T follicular helper cell (primary cell): ENCODE measurements around the gene UST.
"Not testable (repeated sequence)": the region's sequence is repeated elsewhere in the genome, so short reads cannot be mapped to it uniquely, and the experiment has no call there.

ENCODE experiments used
- DNase-seq: peaks from one replicate; pipeline ENCODE4 v3.0.0-alpha.2; 2020; ENCODE audit warnings: low read depth

Gene UST

DNA sequence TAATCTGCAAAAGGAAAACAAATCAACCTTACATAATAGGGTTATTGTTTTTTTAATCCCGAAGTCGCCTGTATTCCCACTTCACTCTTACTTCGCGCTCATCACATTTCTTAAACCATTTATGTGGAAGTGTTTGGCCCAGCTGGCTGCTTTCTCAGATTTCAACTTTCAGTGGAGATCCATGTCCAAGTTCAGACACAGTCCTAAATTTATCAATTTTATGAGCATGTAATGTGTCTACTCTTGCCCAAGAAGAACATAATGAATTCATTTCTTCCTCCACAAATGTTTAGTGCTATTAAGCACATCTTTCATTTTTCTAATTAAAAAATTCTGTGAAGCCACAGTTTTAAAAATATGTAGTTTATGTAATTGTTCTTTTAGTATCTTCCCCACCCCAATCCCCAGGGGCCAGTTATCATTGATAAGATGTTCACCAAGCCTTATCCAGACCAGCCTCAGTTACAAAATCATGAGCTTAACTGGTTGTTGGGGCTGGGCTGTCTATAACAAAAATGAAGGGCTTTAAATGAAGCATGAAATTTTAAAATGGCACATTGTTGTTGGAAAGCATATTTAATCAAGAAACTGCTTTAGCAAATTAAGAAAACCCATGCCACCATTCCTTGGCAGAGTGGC lies 151.7 kb downstream of the UST start:
- DNase-seq = no peak

DNA sequence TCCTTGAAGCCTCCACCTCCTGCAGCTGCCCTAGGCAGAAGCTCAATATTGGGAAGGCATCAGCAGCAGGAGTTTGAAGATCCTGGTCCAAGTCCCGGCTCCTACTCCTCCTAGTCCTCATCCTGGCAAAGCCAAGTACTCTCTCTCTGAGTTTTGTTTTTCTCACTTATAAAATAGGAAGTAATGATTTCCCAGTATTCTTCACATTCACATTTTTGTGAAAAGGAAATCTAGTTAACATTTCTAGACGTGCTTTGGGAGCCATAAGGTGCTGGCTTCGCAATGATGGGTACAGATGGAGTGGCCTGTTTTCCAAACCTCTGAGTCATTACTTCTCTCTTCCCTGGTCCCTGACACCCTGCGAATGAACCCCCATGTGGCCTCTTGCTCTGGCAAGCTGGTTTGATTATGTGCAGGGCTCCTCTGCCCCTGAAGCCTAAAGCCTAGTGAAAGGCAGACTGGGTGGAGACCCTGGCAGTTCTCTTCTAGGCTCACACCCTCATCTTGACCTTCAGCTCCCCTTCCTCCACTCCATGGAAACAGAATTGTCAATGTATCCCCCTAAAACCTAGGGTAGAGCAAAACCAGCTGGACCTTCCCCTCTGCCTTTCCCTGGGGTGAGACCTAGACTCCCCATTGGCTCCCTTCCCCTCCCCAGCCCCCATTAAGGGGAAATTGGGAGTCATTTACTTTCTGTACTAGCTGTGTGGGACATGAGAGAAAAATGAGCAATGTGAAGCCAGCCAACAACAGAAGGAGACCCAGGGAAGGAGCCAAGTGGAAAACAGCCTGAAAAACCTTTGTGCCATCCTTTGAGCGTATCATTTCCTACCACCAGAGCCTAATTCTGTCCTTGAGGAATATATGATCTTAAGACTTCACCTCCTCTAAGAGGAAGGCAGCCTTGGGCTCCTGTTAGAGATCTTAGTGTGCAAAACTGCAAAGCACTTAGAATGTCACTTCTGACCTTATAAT lies 158.4 kb downstream of the UST start:
- DNase-seq = no peak

DNA sequence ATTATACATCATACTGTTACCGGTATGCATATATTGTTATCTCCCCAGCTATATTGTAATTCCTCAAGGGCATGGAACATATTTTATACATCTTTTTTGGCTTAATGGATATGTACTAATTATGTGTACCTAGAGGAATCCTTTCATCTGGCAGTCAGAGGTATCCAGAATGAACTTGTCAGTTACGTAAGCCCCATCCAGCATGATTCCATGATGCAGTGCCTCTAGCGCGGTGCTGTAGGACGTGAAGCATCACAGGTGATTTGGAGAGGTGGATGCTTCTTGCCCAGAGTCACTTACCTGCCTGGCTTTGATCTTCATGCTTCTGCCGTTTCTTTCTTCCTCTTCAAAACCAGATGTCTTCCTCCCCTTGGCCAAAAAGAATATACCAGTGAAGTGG lies 159.1 kb downstream of the UST start:
- DNase-seq = no peak

DNA sequence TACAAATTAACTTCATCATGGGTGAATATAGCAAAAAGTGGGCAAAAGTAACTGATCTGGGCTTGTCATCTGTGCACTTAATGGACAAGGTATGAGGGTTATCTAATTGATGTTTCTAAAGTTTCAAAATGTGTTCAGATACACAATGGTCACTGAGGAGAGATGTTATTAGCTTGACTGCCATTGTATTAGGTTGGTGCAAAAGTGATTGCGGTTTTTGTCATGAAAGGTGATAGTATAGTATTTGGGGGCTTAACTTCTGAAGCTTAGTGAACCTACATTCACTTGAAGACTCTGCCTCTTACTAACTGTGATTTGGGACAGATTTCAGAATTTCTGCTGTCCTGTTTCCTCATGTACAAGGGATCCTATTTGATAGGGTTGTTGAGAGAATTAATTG lies 159.6 kb downstream of the UST start:
- no peak for DNase-seq

DNA sequence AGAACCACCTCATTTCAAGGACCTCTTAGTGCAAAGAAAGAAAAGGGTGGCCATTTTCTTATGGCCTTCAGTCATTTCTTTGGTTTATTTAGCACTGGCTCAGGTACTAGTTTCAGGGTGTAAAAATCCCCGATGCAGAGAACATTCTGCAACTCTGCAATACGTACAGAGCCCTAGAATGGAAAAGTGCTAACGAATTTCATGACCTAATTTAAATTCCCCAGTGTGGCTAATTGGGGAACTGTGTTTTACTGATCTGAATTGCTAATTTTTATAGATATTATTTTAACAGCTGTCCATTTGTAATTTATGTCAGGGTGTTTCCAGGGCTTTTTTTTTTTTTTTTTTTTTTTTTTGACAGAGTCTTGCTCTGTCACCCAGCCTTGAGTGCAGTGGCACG lies 160.7 kb downstream of the UST start:
- DNase-seq = no peak

DNA sequence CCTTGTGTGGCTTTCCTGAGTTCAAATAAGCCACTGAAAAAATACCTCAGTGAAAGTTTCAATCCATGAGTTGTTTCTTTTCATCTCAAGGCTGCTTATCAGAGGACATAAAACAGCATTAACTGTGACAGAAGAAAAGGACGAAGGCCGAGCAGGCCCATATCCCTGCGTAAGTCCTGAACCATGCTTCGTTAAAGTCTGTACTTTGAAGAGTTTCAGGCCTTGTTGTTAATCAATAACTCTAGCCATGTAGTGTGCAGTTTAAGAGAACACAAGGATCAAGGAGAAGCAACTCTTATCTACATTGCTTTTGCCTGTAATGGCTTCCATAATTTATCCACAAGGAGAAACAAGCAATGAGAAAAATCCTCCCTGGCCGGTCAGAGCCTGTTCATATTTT lies 165.4 kb downstream of the UST start:
- DNase-seq = no peak

DNA sequence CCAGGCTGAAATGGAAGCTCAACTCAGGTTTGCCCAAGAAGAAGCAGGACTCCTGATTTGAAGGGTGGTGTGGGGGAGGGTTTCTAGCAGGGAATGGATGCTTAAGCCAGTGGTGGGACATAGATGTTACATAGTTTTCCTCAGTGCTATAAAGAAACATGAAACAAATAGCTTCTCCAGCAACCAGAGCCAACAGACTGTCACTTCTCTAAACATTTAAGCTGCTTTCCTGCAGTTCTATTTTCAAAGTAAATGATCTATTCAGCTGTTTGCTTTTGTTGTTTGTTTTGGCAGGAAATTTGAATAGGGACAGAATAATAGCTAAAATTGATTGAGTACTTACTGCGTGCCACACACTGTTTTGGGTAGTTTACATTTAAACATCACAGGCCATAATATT lies 169.0 kb downstream of the UST start:
- no peak for DNase-seq

DNA sequence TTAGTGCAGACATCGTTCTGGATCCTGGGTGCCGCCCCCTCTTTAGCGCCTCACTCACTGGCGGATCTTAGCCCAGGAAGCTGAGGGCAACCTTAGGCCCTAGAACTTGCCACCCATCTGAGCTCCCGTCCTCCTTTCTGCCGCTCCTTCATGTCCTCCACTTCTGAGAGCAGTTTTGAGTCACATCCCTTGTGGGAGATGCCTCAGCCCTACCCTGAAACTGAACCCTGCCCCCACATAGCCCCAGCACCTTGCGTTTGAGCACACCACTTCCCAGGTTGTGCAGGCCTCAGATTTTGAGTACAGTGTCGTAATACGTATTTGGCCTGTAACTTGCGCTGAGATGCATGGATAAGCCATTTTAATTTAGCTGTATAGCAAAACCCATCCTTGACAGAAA lies 169.7 kb downstream of the UST start:
- DNase-seq = not testable (repeated sequence)

DNA sequence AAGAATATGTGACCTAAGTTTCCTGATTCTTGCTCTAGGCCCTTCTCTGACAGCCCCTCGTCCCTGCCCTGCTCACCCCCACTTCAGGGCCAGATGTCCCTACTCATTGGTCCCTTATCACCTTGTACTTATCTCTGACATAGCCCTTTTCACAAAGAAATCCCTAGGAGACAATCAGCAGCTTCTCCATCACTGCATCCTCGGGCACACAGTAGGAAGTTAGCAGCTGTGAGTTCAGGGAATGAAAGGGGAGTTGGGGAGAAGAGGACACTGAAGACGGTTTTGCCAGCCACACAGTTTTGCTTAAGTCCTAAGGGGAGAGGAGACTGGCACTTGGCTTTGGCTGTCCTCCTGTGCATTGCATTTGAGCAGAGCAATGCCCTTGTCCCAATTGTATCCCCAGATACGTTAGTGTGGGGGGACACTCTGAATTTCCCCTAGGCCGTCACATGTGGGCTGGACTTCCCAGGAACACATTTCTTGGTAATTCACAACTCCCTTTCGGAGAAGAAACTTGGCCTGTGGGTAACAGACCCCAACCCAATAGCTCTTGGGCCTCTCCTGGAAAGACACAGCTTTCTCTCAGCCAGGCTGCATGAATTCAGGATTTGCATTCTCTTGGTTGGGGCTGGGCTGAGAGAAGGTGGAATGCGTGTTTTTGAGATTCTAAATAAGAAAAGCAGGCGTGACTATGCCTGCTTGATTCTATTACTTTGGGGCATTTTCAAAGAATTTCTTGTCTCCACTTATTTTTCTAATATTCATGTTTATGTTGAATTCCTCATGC lies 177.6 kb downstream of the UST start:
- no peak for DNase-seq

DNA sequence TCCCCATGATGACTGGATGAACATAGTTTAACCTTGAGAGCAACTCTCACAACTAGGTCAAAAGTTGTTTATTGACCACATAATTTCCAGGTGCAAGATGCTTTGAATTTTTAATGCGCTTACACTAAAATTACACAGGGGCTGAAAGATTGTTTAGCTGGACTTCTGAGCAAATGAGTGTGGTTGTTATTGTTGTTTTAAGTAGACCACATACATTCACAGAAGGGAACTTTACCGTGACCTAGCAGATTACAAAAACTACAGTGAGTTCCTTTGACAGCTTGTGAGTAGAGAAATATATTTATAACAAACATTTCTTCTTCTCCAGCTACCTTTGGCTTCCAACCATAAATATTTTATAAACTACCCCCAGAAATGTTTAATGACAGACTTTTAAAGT lies 178.9 kb downstream of the UST start:
- no peak for DNase-seq

DNA sequence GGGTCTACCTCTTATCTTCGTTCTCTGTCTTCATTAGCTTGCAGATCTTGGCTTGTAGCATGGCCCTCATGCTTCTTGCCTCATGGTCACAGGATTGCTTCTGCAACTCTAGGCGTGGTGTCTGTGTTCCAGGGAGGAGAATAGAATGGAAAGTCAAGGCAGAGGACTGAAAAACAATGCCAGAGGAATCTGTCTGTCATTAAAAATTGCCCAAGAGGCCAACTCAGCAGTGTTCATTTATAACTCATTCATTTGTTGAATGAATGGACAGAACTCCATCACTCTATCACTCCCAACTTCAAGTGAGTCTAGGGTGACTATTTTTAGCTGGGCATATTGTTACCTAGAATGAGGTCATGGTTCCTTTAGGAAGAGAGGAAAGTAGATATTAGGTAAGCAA lies 179.6 kb downstream of the UST start:
- DNase-seq = no peak

DNA sequence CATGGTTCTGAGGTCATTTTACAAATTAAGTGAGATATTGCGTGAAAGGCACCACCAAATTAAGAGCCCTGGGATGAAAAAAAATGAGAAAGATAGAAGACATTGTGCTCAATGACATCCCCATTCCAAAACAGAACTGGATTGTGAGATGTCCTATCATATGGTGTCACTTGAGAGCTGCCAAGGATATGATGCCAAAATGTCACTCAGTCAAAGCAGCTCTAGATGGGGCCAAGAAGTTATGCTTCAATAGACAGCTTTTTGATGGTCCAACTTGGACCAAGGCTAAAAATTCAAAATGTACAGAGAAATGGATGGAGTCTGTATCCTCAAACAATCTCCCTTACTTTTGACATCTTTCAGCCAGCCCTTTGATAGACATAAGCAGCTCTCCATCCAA lies 180.8 kb downstream of the UST start:
- DNase-seq = no peak

DNA sequence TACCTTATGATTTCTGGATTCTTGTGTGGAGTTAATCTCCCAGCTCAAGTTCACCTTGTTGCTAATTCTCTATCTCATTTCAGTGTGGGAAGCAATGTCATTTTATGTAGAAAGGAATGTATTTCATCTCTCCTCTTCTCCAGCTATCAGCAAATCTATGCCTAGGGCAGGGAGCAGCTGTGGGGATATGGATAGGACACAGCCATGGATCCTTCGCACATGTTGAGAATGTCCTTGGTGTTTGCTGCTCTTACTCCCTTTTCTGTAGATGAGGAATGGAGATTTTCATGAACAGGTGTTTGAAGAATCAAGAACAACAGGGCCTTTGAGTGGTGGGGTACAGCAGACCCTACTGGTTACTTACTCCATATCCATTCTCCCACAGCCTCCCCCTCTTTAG lies 182.0 kb downstream of the UST start:
- DNase-seq = no peak

DNA sequence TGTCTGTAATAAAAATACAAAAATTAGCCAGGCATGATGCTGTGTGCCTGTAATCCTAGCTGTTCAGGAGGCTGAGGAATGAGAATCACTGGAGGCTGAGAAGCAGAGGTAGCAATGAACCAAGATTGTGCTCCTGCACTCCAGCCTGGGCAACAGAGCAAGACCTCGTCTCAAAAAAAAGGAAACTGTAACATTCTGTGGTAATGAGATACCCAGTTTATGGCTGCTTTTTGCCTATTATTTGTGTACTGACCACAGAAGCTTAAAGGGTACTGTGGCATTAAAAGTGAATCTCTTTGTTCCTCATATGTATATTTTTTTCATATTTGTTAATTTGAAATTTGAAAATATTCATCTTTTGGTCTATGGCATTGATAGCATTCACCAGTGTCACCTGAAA lies 185.4 kb downstream of the UST start:
- DNase-seq = no peak

DNA sequence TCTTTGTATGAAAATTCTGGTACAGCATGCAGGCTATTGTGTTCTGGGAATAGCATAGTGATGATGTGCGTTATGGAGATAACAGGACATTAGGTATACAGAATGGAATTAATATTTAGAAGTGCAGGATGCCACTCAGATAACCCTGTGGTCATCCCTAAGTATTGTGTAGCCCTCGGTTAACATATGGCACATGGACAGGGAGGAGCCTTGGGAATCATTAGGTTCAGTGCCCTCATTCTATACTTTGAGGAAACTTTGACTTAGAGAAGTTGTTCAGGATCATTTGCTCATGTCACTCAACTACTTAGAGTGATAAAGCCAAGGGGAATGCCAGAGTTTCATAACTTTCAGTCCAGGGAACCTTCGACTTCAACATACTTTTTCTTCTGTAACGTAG lies 185.9 kb downstream of the UST start:
- no peak for DNase-seq

DNA sequence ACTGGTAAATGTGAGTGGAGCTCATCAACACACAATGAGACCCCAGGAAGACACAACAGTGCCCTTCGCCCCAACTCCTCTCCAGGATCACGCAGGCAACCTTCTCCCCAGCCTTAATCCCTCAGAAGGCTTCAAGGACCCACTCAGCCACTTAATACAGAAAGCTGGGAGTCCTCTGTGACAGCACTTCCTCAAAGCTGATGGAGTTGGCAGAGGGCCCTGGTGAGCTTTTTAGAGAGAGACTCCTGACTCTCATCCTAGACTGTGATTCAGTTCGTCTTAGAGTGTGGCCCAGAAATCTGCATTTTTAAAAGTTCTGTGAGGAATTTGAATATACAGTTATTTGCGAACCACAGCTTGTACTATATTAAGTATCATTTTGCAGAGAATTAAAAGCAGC lies 187.7 kb downstream of the UST start:
- no peak for DNase-seq

DNA sequence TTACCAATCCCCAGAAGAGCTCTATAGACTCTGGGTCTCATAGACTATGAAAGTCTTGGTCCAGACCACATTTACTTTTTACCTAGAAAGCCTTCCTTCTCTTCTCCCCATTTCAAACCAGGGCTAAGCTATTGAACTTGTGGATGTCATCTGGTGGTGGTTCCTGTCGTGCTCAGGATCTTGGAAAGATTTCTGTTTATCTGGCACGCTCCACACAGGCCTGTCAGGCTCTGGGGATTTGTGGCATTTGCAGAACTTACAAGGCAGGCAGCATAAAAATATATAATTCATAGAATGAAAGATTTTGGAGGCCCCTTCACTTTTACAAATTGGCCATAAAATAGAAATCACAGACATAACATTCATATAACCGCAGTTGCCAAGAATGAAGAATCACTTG lies 188.1 kb downstream of the UST start:
- DNase-seq = no peak

DNA sequence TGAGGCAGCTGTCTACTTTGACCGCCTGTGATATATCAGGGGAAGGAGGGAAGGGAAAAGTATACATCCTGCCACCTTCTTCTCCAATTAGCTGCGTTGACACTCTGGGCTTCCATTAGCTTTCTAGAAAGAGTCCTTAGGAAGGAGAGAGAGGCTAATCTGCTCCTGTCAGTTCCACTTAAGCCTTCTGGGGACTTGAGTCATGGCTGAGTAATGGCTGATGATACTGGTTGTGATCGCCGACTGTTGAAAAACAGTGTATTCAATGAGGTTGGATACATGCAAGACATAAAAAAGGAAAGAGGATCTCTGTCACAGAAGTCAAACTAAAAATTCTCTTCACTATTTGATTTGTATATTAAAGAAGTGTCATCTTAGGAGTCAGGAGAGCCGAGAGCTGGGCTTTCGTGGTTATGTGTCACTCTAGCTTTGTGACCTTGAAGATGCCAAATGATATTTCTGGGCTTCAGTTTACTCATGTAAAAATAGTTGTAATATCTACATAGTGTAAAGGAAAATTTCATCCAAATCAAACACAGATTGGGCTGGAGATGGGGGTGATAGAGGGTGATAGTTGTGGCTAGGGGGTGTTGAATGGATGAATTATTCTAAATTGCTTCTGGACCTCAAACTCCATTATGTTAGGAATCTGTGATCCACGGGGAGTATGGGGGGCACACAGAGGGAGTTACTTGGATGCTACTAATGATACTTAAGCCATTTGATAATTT lies 189.0 kb downstream of the UST start:
- DNase-seq = no peak

DNA sequence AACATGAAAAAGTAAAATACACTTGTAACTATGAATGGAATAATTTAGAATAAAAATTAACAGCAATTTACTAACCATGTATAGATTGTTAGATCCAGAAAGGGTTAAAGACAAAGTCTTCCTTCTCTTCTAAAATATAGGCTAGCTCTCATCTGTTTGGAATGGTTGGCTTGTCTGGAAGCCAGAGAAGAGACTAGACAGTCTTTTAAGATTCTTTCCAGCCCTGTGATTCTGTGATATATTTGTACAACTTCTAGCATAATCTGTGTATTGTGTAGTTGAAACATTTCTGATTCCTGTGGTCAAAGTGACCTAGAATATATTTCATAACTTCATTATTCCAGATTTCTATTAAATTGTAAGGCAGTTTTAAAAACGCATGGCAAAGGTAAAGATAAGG lies 196.6 kb downstream of the UST start:
- no peak for DNase-seq

DNA sequence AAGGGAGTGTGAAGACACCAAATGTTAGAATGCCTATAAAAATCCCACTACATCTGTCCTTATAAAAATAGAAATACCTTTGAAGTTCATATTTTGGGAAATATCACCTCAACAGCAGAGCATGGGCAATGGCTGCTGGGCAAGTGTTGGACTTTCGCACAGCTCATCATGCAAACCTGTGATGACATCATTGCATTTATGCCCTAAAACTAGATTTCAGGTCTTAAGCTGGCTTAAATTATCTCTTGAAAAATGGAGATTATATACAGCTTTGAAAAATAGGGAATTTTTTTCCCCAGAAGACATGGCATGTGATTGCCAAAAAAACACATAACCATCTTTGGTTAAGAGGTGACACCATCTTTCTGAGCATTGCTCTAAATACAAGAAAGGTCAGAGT lies 197.8 kb downstream of the UST start:
- no peak for DNase-seq

DNA sequence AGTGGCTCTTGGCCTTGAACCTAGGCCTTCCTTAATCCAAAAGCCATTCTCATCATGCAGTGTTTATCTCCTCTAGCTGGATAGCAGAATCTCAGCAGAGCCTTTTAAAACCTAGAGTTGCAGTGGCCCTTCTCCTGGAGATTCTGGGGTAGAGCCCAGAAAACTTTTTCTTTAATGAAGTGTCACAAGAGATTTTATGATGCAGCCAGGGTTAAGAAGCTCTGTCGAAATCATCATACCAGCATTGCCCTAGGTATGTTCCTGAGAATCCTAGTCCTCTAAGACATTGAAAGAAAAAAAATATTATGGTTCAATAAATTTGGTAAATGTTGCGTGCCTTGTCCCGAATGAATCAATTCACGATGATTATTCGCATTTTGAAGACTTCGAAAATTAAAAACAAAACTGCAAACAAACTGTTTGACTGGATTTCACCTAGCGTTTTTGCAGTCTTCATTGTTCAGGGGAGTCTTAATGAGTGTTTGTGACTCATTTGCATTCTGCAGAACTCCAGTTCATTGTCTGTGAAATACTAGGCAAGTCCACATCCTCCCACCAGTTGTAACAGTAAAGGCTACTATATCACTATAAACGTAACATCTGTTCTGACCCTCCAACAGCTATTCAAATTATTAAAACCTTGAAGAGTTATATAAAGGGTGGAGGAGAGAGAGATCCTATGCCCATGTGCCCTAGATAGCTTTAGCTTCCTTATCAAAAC lies 198.6 kb downstream of the UST start:
- DNase-seq = no peak
